Subcutaneous adipose tissue (tissue), 4 donors: ENCODE results near the gene ASPA. TPM values are rescaled to one million over a fixed set of nuclear protein-coding genes. Genes with fewer than 3 reads are reported as not detected.

Experiments used
- total RNA-seq, 4 donors: library from RNA; depleted of rRNA; stranded (reverse); fragments of >200 nt; gene quantifications; one replicate each; pipeline ENCODE4 v1.1.0, GENCODE V29; 2016
- TF ChIP-seq, protein P1 (sequence below): fragments of 450-650 bp; IDR thresholded peaks from one replicate; pipeline ENCODE4 v1.5.1; 2016; ENCODE audit warnings: low read depth, mild to moderate bottlenecking, control low read depth, antibody characterized with exemption, moderate library complexity

Gene ASPA
- total RNA-seq, 4 donors from 2014 or later = 3.4 to 6.6 (median 5.6) TPM

GRCh38 chr17:3497101-3497500, 21.3 kb downstream of the ASPA start:
- TF ChIP-seq, protein P1, sequence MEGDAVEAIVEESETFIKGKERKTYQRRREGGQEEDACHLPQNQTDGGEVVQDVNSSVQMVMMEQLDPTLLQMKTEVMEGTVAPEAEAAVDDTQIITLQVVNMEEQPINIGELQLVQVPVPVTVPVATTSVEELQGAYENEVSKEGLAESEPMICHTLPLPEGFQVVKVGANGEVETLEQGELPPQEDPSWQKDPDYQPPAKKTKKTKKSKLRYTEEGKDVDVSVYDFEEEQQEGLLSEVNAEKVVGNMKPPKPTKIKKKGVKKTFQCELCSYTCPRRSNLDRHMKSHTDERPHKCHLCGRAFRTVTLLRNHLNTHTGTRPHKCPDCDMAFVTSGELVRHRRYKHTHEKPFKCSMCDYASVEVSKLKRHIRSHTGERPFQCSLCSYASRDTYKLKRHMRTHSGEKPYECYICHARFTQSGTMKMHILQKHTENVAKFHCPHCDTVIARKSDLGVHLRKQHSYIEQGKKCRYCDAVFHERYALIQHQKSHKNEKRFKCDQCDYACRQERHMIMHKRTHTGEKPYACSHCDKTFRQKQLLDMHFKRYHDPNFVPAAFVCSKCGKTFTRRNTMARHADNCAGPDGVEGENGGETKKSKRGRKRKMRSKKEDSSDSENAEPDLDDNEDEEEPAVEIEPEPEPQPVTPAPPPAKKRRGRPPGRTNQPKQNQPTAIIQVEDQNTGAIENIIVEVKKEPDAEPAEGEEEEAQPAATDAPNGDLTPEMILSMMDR = no peak

GRCh38 chr17:3501344-3501743, 25.5 kb downstream of the ASPA start:
- TF ChIP-seq, protein P1 = no peak

DNA sequence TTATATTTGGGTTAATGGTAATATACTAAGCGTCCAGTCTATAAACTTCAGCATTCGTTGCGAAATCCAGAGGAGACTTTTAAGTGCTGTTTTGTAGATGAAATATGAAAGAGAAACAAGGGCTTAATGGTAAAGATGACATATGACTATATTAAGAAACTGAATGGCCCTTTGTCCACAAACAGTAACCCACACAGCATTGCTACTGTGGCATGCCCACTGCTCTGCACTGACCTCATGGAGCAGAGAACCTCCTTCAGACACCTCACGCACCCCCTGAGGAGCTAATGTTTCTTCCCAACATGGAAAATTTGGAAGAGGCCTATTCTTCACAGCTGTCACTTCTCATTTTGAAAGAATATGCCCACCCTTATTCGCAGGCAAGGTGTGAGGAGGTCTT, 26.7 kb downstream of the ASPA start:
- TF ChIP-seq, protein P1 = no peak

DNA sequence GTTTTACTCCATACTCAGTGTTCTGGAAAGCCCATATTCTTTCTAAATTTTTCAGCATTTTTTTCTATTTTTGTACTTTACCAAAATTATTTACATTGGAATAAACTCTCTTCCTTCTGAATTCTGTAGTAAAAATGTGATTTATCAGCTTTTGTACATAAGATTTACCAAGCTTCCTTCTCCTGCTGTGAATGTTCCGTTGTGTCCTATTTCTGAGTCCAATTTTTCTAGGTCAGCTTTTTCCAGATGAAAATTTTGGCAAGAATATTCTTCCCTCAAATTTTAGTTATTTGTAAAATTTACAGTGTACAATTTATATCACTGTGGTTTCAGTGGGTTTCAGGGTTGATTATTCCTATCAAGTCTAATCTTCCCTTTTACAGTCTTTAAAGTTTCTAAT, 27.5 kb downstream of the ASPA start:
- TF ChIP-seq, protein P1 = no peak

- TF ChIP-seq, protein P1 = no peak
These were observed 29.2 kb downstream of the ASPA start for GRCh38 chr17:3505008-3505407.

DNA sequence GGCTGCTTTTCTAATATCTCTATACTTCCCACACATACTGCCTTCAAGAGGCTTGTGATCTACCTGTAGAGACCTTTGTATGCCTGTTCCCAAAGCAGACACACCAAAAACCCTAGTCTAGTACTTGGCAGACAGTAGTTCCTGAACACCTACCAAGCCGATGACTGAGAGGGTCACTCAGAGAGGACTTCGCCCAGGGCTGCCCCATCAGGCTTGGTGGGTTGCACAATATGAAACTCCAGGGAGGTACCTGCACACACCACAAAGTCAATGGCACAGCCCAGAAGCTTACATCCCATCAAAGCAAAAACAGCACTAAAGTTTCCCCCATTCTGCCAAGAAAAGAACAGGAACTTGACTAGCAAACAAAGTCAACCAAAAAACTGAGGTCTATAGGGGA, 30.3 kb downstream of the ASPA start:
- TF ChIP-seq, protein P1 = no peak

DNA sequence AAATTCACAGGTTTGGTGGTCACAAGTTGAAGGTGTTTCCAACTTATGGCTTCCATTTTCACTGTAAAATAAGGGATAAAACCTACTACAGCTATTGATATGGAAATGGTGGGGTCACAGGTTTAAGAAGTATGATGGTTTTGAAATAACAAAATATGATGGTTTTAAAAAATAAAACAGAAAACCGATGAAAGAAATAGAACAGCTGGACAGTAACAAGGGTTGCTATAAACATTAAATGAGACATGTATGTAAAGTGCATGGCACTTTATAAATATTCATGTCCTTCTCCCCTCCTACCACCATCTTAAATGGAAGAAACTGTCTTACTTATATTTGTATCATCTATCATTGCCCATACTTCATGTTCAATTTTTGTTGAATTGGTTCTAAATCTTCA, 31.3 kb downstream of the ASPA start:
- TF ChIP-seq, protein P1 = no peak
